ENCODE measurements around the gene RBBP5.
A peak's percentile ranks its signal among the peaks of the same experiment; 100 is the strongest.

The RBBP5 gene

GRCh38 chr1:205053296-205053695 lies 68.5 kb downstream of the RBBP5 start:
- DNase-seq: no peak

DNA sequence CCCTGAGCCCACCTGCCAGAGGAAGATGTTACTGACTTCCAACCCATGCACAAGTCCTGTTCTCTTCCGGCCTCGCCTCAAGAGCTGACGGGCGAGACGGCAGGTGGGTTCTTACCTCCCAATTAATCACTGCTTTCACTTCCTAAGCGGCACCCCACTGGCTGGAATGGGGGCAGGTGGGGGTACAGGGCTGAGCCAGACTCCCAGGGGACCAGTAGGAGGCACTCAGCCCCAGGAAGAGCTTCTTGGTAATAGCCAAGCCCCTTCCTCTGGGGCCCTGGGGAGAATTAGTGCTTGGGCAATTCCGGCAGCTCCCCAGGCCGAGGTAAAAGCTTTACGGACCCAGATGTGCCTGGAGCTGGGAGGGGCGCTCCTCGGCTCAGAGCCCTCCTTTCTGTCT lies 69.1 kb downstream of the RBBP5 start:
- peak; percentile 97 for DNase-seq

GRCh38 chr1:205049479-205049878 lies 72.3 kb downstream of the RBBP5 start:
- no peak for DNase-seq

- DNase-seq: no peak
Observed at GRCh38 chr1:205048382-205048781, 73.4 kb downstream of the RBBP5 start.

GRCh38 chr1:205047764-205048231 lies 74.0 kb downstream of the RBBP5 start:
- no peak for DNase-seq

DNA sequence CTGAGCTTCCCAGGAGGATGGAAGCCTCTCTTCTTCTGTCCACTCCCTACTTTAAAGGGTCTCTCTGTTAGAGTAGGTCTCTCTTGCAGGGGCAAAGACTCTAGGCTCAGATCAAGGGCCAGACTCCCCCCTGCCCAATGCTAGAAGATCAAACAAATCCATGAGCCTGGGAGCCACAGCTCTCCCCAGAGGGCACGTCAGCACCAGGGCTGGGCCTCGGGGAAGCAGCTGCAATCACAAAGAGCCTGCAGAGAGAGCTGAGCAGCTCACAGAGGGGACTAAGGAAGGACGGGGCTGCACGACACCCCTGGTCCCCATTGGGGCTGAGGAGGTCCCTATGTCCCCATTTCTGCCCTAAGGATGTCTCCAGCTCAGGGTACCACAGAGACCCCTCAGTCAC lies 74.9 kb downstream of the RBBP5 start:
- DNase-seq: peak; percentile 62

DNA sequence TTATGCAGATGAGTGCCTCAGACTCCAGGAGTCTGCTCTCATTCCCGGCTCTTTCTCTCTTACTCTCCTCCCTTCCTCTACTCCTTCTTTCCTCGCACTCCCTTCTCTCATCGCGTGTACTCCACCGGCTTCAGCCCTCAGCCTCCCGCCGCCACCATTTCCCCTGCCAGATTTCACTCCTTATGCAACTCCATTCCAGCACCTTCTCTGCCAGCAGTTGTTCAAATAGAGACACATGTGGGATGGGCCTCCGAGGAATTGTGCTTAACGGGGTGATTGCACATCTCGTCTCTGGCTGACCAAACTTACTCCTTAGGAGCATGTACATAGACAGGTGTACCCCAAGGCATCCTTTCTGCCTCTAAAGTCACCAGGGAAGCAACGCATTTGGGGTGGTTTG lies 76.6 kb downstream of the RBBP5 start:
- DNase-seq: no peak

DNA sequence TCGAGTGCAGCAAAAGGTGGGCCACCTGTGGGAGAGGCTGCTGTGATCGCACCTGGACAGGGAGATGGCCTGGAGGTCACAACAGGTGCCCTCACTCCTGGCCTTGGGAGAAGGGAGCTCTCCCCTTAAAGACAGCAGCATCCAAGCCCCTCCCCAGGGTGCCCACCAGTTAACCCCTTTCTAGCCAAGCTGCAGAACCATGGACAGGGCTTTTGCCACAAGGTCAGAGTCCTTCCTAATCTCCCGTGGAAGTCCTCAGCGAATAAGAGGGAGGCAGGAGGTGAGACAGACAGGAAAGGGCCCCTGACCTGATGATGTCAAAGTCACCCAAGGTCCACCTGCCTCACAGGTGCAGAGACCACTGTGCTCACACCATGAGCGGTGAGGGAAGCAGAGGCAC lies 77.0 kb downstream of the RBBP5 start:
- DNase-seq: no peak

- DNase-seq: no peak
Observed at GRCh38 chr1:205043866-205044265, 77.9 kb downstream of the RBBP5 start.

DNA sequence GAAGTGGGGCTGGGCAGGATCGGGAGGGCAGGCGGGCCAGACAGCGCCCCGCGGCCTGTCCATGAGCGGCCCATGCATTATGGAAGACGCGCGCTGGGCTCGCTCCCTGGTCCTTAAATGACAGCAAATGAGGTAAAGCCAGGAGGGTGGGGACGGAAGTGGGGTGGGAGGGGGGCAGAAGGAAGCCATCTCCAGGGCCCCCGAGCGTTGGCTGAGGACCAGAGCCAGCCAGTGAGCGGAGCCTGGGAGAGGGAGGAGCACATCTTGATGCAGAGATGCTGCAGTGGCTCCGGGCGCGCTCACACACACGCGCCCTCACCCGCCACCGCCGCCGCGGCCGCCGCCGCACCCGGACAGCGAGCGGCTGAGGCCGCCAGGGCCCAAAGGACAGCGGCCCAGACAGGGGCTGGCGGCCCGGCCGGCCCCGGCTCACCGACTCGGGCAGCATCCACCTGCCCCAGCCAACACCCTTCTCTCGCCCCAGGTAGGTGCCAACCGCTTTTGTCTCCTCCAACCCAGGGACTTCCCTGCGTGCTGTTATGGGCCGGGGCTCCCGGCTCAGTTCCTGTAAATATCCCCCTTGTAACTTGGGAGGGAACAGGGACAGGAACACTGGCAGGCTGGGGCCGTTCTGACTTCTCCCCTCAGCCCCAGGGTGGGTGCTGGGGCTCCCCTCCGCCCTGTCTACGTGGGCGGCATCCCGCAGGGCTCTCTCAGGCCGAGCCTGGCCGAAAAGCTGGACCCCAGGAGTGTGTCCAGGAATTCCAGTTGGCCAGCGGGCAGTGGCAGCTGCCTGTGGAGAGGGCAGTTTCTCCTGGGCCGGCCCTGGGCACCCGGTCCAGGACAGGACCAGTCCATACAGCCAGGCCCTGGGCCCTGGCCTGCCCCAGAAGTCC lies 78.6 kb downstream of the RBBP5 start, which contains the start of gene CNTN2:
Gene CNTN2 (plus strand): TSS at position 302 of the 896 bp plus-strand sequence. CDS start 9,974 bp downstream, outside the sequence.
- peak; percentile 94 for DNase-seq

- DNase-seq: peak; percentile 82
Observed at GRCh38 chr1:205041998-205042910, 79.5 kb downstream of the RBBP5 start.

DNA sequence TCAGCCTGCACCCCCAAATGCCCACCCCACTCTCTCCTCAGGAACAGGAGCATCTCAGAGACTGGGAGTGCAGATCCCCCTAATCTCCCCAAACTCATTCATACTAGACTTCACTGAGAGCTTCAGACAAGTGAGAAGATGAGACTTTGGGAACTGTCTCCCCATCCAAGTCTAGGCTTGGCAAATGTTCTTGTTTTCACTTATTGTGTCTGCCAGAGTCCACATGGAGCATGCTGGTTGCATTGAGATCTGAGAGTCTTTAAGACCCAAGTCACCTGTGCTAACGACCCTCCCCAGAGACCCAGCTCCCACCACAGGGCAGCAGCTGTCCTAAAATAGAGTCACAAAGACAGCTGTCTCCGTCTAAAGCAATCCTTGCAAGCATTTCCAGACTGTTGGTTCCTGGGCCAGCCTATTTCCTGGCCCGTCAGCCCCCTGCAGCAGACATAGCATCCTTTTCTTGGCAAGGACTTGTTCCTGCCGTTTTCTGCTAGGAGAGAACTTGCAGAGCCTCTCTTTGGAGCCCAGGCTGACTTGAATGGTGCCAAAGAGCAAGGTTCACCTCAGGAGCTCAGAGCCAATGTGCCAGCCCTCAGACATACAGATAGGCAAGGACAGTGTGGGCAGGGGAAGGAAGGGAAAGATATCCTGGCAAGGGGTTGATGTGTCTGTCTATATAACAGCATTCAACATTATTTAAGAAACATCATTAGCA lies 80.6 kb downstream of the RBBP5 start:
- DNase-seq: no peak

GRCh38 chr1:205038132-205038786 lies 83.5 kb downstream of the RBBP5 start:
- DNase-seq: no peak

- DNase-seq: no peak
Observed at GRCh38 chr1:205037539-205037938, 84.2 kb downstream of the RBBP5 start.

Data from NCI-H69 (cell line).